Adipocyte (in vitro differentiated cells): ENCODE measurements around the gene ARID1A.

Experiments used
- DNase-seq: peaks from one replicate; pipeline ENCODE4 v3.0.0-alpha.2; 2015; ENCODE audit warnings: low read depth
- H3K27me3 ChIP-seq: replicated peaks from 2 replicates; pipeline ENCODE4 v1.7.0; 2013; ENCODE audit warnings: mild to moderate bottlenecking, low read length, moderate library complexity; ENCODE audit not compliant: control insufficient read depth, insufficient read depth
- H3K36me3 ChIP-seq: 2 replicates; pipeline ENCODE4 v1.7.0; 2013; ENCODE audit warnings: low read length, mild to moderate bottlenecking, moderate library complexity; ENCODE audit not compliant: control insufficient read depth, insufficient read depth, severe bottlenecking
- H3K4me1 ChIP-seq: 2 replicates; pipeline ENCODE4 v1.7.0; 2013; ENCODE audit warnings: mild to moderate bottlenecking, low read length, moderate library complexity; ENCODE audit not compliant: control insufficient read depth, insufficient read depth
- H3K4me3 ChIP-seq: 2 replicates; pipeline ENCODE4 v1.7.0; 2013; ENCODE audit warnings: mild to moderate bottlenecking, low read length, moderate library complexity
- H3K9ac ChIP-seq: 2 replicates; pipeline ENCODE4 v1.7.0; 2013; ENCODE audit warnings: mild to moderate bottlenecking, low read length, moderate library complexity
- H3K9me3 ChIP-seq: 2 replicates; pipeline ENCODE4 v1.7.0; 2013; ENCODE audit warnings: mild to moderate bottlenecking, low read length, moderate library complexity; ENCODE audit not compliant: control insufficient read depth

Gene ARID1A

DNA sequence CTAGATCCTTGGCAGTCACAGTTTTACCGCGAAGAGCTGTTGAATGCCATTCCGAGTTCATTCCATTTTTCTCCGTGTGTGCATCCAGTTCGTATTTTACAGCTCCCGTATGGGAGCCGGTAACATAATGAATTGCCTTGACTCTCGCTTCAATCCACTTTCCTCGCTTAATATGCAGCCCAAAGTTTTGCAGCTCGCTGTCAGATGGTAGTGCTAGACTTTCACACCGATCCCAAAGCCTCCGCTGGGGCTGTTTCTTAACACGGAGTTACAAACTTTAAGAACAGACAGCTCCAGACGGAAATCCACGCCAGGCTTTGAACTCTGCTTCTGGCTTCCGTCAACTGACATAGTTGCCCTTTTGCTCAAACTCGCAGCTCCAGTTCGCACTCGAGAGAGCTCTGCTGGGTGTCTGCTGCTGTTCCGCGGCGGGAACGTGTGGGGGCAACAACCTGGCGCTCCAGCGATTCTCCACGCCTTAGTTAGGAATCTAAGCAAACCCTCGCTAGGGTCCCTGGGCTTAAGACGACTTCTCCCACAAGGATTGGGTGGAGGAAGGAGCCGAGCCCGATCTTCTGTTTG lies 3.5 kb upstream of the ARID1A start:
- Histone ChIP-seq H3K4me3 (peak overlapping the region; percentile 78), H3K27me3 (no peaks in the 10 kb centered on the region), H3K9ac (peak overlapping the region; percentile 89), H3K9me3 (no peaks in the 10 kb centered on the region), H3K36me3 (no peaks in the 10 kb centered on the region), H3K4me1 (peaks cover 36% of the 10 kb centered on the region)
- peak; percentile 93 for DNase-seq

DNA sequence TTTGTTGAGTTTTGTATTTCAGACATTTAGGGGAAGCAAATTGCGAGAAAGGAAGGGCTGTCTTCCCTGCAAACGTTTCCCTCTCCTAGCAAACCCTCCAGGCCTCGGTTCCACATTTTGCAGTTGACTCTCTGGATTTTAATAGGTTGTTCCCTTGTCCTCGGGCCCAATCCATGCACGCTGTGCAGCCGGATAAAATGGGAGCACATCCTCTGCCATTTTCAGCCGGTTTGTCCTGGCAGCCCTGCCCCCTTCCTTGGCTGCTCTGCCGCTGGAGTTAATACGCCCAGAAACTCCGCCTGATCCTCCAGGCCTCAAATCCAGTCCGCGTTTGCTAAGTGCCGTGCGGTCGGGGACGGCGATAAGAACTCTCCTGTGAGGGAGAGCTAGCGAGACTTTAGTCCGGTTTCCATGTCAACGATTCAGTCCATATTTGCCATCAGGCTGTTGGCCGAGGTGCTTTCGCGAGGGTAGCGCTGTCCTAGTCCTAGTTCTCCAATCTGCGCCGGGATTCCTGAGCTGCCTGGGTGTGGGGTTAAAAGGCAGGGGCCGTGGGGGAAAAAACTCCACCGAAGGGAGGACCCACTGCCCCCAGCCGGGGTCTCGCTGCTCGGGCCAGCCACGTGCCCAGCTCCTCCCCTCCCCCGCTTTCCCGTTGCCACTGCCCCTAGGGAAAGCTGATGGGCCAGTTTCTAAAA lies 2.9 kb upstream of the ARID1A start:
- Histone ChIP-seq H3K9ac (peak overlapping the region; percentile 89), H3K9me3 (no peaks in the 10 kb centered on the region), H3K4me3 (peak overlapping the region; percentile 78), H3K36me3 (no peaks in the 10 kb centered on the region), H3K27me3 (no peaks in the 10 kb centered on the region), H3K4me1 (peaks cover 36% of the 10 kb centered on the region)
- DNase-seq, result peak; percentile 99

DNA sequence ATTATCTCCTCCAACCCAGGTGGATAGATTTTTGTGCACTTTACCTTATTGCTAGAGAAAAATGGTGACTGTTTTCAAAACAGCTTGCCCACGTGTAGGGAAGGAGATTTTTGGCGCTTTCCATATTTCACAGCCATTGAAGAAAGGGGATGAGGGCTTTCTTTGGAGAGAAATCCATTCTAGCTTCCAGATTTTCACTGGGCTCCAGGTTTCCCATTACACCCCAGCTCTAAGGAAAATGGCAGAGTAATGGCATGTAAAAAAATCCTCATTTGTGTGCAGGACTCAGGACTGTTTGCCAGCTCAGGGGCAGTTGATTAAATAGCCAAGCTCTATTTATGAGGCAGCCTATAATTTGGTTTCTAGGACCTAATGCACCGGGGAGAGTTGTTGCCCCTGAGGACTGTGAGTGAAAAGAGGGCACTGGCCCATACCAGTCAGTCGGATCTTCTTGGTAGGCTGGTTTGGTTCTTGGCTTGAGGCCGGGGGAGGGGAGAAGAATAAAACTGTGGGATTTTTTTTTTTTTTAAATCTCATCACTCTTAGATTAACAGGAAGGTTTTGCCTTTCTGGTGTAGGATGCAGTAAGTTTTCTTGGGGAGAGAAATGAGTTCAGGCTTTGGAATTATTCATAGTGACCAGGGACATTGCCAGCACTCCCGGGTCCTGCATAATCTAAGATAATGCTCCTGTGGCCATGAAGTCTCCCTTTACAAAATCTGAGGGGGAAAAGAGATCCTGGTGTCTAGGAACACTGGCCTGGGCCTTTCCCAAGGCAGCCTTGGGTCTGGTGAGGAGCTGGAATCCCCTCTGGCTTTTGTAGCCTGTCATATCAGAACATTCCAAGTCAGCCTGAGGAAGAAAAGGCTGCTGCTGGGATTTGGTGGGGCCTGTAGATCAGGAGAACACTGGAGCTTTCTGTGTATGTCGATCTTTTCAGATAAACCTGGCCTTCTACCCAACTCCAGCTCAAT lies 1.9 kb upstream of the ARID1A start:
- no peaks in the 10 kb centered on the region for H3K36me3 ChIP-seq
- peak overlapping the region; percentile 82 for H3K4me3 ChIP-seq
- DNase-seq, result peak; percentile 57
- H3K4me1 ChIP-seq, result peaks cover 43% of the 10 kb centered on the region
- peak overlapping the region; percentile 89 for H3K9ac ChIP-seq
- H3K9me3 ChIP-seq, result no peaks in the 10 kb centered on the region
- H3K27me3 ChIP-seq, result no peaks in the 10 kb centered on the region

DNA sequence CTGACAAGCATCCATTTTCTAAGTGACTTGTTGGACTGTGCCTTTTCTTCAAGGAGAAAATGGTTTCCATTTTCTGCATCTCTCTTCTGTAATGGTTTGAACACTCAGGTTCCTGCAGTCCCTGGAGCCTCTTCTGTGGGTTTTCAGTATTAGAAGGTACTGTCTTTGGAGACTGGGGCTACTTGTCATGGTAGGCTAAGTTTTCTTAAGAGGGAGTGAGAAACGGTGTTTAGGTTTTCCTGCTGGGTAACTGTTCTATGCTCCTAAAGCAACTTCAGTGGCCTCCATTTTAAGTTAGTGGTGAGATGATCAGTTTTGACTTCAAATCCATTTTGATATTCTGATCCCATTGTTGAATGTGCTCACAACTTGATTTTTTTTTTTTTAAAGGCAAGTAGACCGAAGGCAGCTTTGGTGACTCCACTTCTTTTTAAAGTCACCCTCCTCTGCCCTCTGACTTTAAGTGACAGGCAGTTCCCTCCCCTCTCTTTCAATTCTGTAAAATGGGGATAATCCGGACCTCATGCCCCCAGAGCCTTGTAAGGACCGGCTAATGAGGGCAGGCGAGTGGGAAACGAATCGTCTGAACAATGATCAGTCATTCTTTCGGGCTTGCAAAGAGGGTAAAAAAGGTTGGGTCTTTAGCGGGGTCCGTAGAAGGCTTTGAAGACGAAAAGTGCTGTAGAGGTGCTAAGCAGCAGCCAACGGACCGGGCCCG lies 1.0 kb upstream of the ARID1A start:
- Histone ChIP-seq H3K4me1 (peaks cover 52% of the 10 kb centered on the region), H3K9me3 (no peaks in the 10 kb centered on the region), H3K4me3 (peak overlapping the region; percentile 82), H3K36me3 (no peaks in the 10 kb centered on the region), H3K27me3 (no peaks in the 10 kb centered on the region), H3K9ac (peak overlapping the region; percentile 89)
- DNase-seq, result no peak

DNA sequence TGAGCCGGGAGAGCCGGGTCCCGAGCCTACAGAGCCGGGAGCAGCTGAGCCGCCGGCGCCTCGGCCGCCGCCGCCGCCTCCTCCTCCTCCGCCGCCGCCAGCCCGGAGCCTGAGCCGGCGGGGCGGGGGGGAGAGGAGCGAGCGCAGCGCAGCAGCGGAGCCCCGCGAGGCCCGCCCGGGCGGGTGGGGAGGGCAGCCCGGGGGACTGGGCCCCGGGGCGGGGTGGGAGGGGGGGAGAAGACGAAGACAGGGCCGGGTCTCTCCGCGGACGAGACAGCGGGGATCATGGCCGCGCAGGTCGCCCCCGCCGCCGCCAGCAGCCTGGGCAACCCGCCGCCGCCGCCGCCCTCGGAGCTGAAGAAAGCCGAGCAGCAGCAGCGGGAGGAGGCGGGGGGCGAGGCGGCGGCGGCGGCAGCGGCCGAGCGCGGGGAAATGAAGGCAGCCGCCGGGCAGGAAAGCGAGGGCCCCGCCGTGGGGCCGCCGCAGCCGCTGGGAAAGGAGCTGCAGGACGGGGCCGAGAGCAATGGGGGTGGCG lies 371 bp downstream of the ARID1A start:
- peak; percentile 75 for DNase-seq
- H3K36me3 ChIP-seq, result no peaks in the 10 kb centered on the region
- peak overlapping the region; percentile 82 for H3K4me3 ChIP-seq
- H3K27me3 ChIP-seq, result no peaks in the 10 kb centered on the region
- H3K9ac ChIP-seq, result peak overlapping the region; percentile 89
- no peaks in the 10 kb centered on the region for H3K9me3 ChIP-seq
- peaks cover 57% of the 10 kb centered on the region for H3K4me1 ChIP-seq

DNA sequence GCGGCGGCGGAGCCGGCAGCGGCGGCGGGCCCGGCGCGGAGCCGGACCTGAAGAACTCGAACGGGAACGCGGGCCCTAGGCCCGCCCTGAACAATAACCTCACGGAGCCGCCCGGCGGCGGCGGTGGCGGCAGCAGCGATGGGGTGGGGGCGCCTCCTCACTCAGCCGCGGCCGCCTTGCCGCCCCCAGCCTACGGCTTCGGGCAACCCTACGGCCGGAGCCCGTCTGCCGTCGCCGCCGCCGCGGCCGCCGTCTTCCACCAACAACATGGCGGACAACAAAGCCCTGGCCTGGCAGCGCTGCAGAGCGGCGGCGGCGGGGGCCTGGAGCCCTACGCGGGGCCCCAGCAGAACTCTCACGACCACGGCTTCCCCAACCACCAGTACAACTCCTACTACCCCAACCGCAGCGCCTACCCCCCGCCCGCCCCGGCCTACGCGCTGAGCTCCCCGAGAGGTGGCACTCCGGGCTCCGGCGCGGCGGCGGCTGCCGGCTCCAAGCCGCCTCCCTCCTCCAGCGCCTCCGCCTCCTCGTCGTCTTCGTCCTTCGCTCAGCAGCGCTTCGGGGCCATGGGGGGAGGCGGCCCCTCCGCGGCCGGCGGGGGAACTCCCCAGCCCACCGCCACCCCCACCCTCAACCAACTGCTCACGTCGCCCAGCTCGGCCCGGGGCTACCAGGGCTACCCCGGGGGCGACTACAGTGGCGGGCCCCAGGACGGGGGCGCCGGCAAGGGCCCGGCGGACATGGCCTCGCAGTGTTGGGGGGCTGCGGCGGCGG lies 1.0 kb downstream of the ARID1A start:
- Histone ChIP-seq H3K4me3 (peak overlapping the region; percentile 78), H3K4me1 (peaks cover 57% of the 10 kb centered on the region), H3K9ac (peak overlapping the region; percentile 89), H3K36me3 (peaks cover 4% of the 10 kb centered on the region), H3K27me3 (no peaks in the 10 kb centered on the region), H3K9me3 (no peaks in the 10 kb centered on the region)
- peak; percentile 57 for DNase-seq

DNA sequence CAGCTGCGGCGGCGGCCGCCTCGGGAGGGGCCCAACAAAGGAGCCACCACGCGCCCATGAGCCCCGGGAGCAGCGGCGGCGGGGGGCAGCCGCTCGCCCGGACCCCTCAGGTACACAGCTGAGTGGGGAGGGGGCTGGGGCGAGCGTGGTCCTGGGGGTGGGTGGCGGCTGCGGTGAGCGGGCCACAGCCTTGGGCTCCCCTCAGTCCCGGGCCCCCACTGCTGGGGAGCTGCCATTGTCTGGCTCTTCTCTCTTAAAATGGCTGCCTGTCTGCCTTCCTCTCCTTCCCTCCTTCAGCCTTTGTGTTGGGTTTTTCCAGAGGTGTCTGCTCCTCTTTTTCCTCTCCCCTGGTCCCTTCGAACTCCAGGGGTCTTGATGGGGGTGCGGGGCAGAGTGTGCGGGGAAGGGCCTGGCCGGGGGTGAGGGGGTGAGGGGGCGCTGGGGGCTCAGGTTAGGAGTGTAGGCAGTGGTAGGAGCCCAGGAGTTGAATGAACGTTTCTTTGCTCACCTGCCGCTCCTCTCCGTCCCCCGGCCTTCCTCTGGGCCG lies 1.7 kb downstream of the ARID1A start:
- no peak for DNase-seq
- H3K4me1 ChIP-seq, result peaks cover 64% of the 10 kb centered on the region
- H3K27me3 ChIP-seq, result no peaks in the 10 kb centered on the region
- no peaks in the 10 kb centered on the region for H3K9me3 ChIP-seq
- H3K9ac ChIP-seq, result peak overlapping the region; percentile 89
- H3K36me3 ChIP-seq, result peaks cover 4% of the 10 kb centered on the region
- peak overlapping the region; percentile 78 for H3K4me3 ChIP-seq

DNA sequence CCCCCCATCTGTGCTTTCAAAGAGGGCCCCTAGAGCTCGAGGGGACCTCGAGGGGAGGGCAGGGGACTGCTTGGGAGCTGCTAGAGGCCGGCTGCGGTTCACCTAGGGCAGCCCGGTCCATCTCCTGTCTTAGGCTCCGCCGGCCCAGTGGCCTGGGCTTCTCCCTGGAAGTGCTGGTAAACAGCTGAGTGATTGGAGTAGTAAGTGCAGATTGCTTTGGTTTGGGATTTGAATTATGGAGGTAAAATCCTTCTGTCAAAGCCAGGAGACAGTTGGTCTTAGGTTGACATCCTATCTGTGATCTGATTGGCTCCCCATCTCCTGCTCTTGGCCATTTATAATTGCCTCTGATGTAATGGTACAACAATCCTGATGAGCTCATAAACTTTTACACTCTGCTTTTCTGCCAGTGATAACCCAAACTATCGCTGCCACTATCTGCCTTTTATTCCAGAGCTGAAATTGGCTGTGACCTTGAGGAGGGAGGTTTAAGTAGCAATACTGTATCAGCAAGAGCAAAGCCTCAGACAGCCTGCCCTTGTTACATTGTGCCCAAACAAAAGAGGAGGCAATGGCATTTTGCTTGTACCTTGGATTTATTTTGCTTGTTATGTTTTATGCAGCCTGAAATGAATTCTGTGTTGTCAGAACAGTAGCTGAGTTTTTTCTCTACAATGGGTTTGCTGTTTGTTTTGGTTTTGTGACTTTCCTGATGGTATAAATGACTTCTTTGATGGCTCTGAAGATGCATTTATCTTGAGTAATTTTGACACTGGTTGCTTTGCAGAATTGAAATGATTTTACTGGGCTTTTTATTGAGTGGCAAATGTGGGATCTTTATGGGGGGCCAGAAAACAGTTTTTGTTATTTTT lies 2.4 kb downstream of the ARID1A start:
- DNase-seq, result peak; percentile 94
- H3K36me3 ChIP-seq, result peaks cover 4% of the 10 kb centered on the region
- H3K27me3 ChIP-seq, result no peaks in the 10 kb centered on the region
- peak overlapping the region; percentile 89 for H3K9ac ChIP-seq
- peak overlapping the region; percentile 78 for H3K4me3 ChIP-seq
- no peaks in the 10 kb centered on the region for H3K9me3 ChIP-seq
- peaks cover 70% of the 10 kb centered on the region for H3K4me1 ChIP-seq

DNA sequence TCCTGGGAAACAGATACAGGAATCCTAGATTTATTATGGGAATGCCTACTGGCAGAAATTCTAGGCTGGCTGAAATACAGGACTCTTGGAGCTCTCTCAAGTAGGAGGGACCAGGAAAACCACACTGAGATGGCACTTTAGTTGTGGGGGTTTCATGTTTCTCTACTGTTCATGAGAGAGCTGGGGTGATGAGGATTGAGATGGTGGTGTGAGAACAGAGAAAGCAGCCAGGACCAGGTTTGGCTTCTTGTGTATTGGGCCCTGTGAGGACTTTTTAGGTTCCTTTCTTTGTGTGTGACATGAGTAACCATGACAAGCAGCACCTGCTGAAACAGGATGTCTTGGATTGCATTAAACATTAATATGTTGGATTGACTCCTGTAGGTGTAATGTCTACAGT lies 4.9 kb downstream of the ARID1A start:
- peaks cover 4% of the 10 kb centered on the region for H3K36me3 ChIP-seq
- H3K9ac ChIP-seq, result no peak overlapping the region
- no peaks in the 10 kb centered on the region for H3K9me3 ChIP-seq
- H3K4me3 ChIP-seq, result peak overlapping the region; percentile 7
- peaks cover 74% of the 10 kb centered on the region for H3K4me1 ChIP-seq
- peak; percentile 48 for DNase-seq
- H3K27me3 ChIP-seq, result no peaks in the 10 kb centered on the region
